RWPE2 (cell line): ENCODE measurements around the gene ME3.

Experiments
- ATAC-seq: fragments of 200-7000 bp; cut with Tn5 transposase; 3 replicates; pipeline ENCODE4 v1.9.1; 2021; ENCODE audit warnings: low read depth
- DNase-seq: peaks from one replicate; pipeline ENCODE4 v3.0.0-alpha.2; 2020; ENCODE audit warnings: low spot score
- H3K27ac ChIP-seq: fragments of 450-650 bp; 2 replicates; pipeline ENCODE4 v1.5.1; 2017; ENCODE audit warnings: mild to moderate bottlenecking; ENCODE audit not compliant: poor library complexity, severe bottlenecking
- H3K27me3 ChIP-seq: fragments of 250-450 bp; sonication (Bioruptor Pico); 2 replicates; pipeline ENCODE4 v1.5.1; 2021; ENCODE audit warnings: mild to moderate bottlenecking, moderate library complexity; ENCODE audit not compliant: insufficient read depth, poor library complexity, severe bottlenecking
- H3K36me3 ChIP-seq: fragments of 250-450 bp; sonication (Bioruptor Pico); 2 replicates; pipeline ENCODE4 v1.5.1; 2020; ENCODE audit warnings: low read depth, mild to moderate bottlenecking, moderate library complexity
- H3K4me1 ChIP-seq: fragments of 250-450 bp; sonication (Bioruptor Pico); 2 replicates; pipeline ENCODE4 v1.5.1; 2021; ENCODE audit warnings: mild to moderate bottlenecking, moderate library complexity; ENCODE audit not compliant: insufficient read depth, poor library complexity, severe bottlenecking
- H3K4me3 ChIP-seq: fragments of 250-450 bp; sonication (Bioruptor Pico); 2 replicates; pipeline ENCODE4 v1.5.1; 2021; ENCODE audit warnings: mild to moderate bottlenecking, moderate library complexity; ENCODE audit not compliant: severe bottlenecking
- H3K9me3 ChIP-seq: fragments of 250-450 bp; sonication (Bioruptor Pico); 2 replicates; pipeline ENCODE4 v1.5.1; 2021; ENCODE audit warnings: mild to moderate bottlenecking, moderate library complexity; ENCODE audit not compliant: severe bottlenecking
- TF ChIP-seq, protein P1 (sequence below): fragments of 450-650 bp; IDR thresholded peaks from one replicate; pipeline ENCODE4 v1.5.1; 2017; ENCODE audit warnings: mild to moderate bottlenecking, moderate library complexity; ENCODE audit not compliant: poor library complexity, severe bottlenecking

Gene ME3

DNA sequence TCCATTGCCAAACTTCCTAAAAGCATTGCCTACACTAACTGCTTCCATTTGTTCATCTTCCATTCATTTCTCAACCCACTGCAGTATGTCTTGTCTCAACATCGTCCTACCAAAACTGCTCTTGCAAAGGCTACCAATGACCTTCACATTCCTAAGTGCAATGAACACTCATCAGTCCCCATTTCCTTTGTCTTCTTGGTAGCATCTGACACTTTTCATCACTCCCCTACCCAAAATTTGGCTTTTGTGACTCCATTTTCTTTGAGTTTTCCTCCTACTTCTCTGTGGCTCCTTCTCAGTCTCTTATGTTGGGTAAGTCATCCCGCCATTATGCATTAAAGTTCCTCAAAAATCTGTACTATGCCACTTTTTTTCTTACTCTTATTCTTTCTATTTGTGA lies 162.3 kb downstream of the ME3 start:
- Histone ChIP-seq H3K36me3 (no peaks in the 10 kb centered on the region), H3K9me3 (no peaks in the 10 kb centered on the region), H3K4me3 (no peak overlapping the region), H3K4me1 (peaks cover 34% of the 10 kb centered on the region), H3K27ac (no peak overlapping the region), H3K27me3 (no peaks in the 10 kb centered on the region)
- ATAC-seq (no peak), DNase-seq (no peak)
- TF ChIP-seq, protein P1, sequence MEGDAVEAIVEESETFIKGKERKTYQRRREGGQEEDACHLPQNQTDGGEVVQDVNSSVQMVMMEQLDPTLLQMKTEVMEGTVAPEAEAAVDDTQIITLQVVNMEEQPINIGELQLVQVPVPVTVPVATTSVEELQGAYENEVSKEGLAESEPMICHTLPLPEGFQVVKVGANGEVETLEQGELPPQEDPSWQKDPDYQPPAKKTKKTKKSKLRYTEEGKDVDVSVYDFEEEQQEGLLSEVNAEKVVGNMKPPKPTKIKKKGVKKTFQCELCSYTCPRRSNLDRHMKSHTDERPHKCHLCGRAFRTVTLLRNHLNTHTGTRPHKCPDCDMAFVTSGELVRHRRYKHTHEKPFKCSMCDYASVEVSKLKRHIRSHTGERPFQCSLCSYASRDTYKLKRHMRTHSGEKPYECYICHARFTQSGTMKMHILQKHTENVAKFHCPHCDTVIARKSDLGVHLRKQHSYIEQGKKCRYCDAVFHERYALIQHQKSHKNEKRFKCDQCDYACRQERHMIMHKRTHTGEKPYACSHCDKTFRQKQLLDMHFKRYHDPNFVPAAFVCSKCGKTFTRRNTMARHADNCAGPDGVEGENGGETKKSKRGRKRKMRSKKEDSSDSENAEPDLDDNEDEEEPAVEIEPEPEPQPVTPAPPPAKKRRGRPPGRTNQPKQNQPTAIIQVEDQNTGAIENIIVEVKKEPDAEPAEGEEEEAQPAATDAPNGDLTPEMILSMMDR = no peak

- H3K36me3 ChIP-seq = no peaks in the 10 kb centered on the region
- no peak for DNase-seq
- no peak for ATAC-seq
- no peaks in the 10 kb centered on the region for H3K27me3 ChIP-seq
- no peaks in the 10 kb centered on the region for H3K9me3 ChIP-seq
- H3K4me3 ChIP-seq = no peak overlapping the region
- H3K4me1 ChIP-seq = peaks cover 29% of the 10 kb centered on the region
- TF ChIP-seq, protein P1 = no peak
- H3K27ac ChIP-seq = peak overlapping the region; percentile 71
Measured at GRCh38 chr11:86509588-86509974, 162.8 kb downstream of the ME3 start.

- TF ChIP-seq, protein P1 = no peak
- no peak for DNase-seq
- no peaks in the 10 kb centered on the region for H3K36me3 ChIP-seq
- peak; percentile 85 for ATAC-seq
- peaks cover 29% of the 10 kb centered on the region for H3K4me1 ChIP-seq
- H3K9me3 ChIP-seq = no peaks in the 10 kb centered on the region
- H3K27ac ChIP-seq = peak overlapping the region; percentile 71
- H3K4me3 ChIP-seq = no peak overlapping the region
- no peaks in the 10 kb centered on the region for H3K27me3 ChIP-seq
Measured at GRCh38 chr11:86508604-86509587, 163.5 kb downstream of the ME3 start.

- Histone ChIP-seq H3K27me3 (no peaks in the 10 kb centered on the region), H3K4me3 (no peak overlapping the region), H3K27ac (peak overlapping the region; percentile 71), H3K36me3 (no peaks in the 10 kb centered on the region), H3K4me1 (peaks cover 29% of the 10 kb centered on the region), H3K9me3 (no peaks in the 10 kb centered on the region)
- TF ChIP-seq, protein P1 = no peak
- ATAC-seq = no peak
- DNase-seq = no peak
Measured at GRCh38 chr11:86507249-86507845, 165.1 kb downstream of the ME3 start.
